PC-9 (cell line): ENCODE data around the gene DCDC2B. TPM values are rescaled to one million over a fixed set of nuclear protein-coding genes. Genes with fewer than 3 reads are reported as not detected.

ENCODE experiments used
- BruUV-seq: library from RNA; stranded (reverse); fragments of 400-500 nt; replicated peaks from 2 replicates; lab custom pipeline; 2021; lab: Mats Ljungman, UMichigan
- CTCF ChIA-PET: fragments of 300-600 bp; sonication (Branson Sonifier 250); formaldehyde crosslinking; loops from one replicate; lab custom pipeline; 2022; ENCODE audit warnings: antibody characterized with exemption; lab: Charles Lee
- POLR2A ChIA-PET: fragments of 300-600 bp; sonication (Branson Sonifier 250); formaldehyde crosslinking; loops from one replicate; lab custom pipeline; 2022; ENCODE audit warnings: antibody characterized with exemption; ENCODE audit not compliant: unreplicated experiment; lab: Charles Lee
- DNase-seq, 2 experiments: peaks; one replicate each; pipeline versions ENCODE4 v3.0.0 to v3.0.0-alpha.2; 2015 to 2022; ENCODE audit warnings: mixed read lengths in 1 of 2
- H2AFZ ChIP-seq: fragments of 200-600 bp; sonication (generic); 2 replicates; pipeline ENCODE4 v1.8.1; 2017; ENCODE audit warnings: antibody characterized with exemption
- H3F3A ChIP-seq: fragments of 200-600 bp; sonication (generic); 2 replicates; pipeline ENCODE4 v1.8.1; 2017; ENCODE audit warnings: antibody characterized with exemption, mild to moderate bottlenecking, low read depth; ENCODE audit not compliant: insufficient read depth
- H3K27ac ChIP-seq: fragments of 200-600 bp; sonication (generic); 2 replicates; pipeline ENCODE4 v1.6.1; 2016; ENCODE audit warnings: mixed run types
- H3K27me3 ChIP-seq: fragments of 200-600 bp; sonication (generic); 2 replicates; pipeline ENCODE4 v1.6.1; 2016; ENCODE audit warnings: low read depth, mixed run types; ENCODE audit not compliant: insufficient read depth
- H3K36me3 ChIP-seq: fragments of 200-600 bp; sonication (generic); 2 replicates; pipeline ENCODE4 v1.6.1; 2016; ENCODE audit warnings: low read depth, mixed run types
- H3K4me1 ChIP-seq: fragments of 200-600 bp; sonication (generic); replicated peaks from 2 replicates; pipeline ENCODE4 v1.6.1; 2016; ENCODE audit warnings: mixed run types; ENCODE audit not compliant: insufficient read depth
- H3K4me2 ChIP-seq: fragments of 200-600 bp; sonication (generic); 2 replicates; pipeline ENCODE4 v1.6.1; 2017; ENCODE audit warnings: mixed run types
- H3K4me3 ChIP-seq: fragments of 200-600 bp; sonication (generic); 2 replicates; pipeline ENCODE4 v1.6.1; 2016; ENCODE audit warnings: mixed run types
- H3K79me2 ChIP-seq: fragments of 200-600 bp; sonication (generic); 2 replicates; pipeline ENCODE4 v1.6.1; 2017; ENCODE audit warnings: low read depth, mixed run types
- H3K9me2 ChIP-seq: fragments of 200-600 bp; sonication (generic); 2 replicates; pipeline ENCODE4 v1.8.1; 2017; ENCODE audit warnings: mild to moderate bottlenecking; ENCODE audit not compliant: insufficient read depth
- H3K9me3 ChIP-seq: fragments of 200-600 bp; sonication (generic); 2 replicates; pipeline ENCODE4 v1.8.1; 2016; ENCODE audit warnings: low read depth; ENCODE audit not compliant: insufficient read depth
- H4K20me1 ChIP-seq: fragments of 200-600 bp; sonication (generic); 2 replicates; pipeline ENCODE4 v1.8.1; 2017; ENCODE audit not compliant: insufficient read depth
- EZH2 ChIP-seq: fragments of 200-600 bp; sonication (generic); IDR thresholded peaks from 2 replicates; pipeline ENCODE4 v1.8.0; 2017; ENCODE audit warnings: antibody characterized with exemption, low read depth
- intact Hi-C: fragments of 100-400 bp; cut with micrococcal nuclease; formaldehyde crosslinking; loops from one replicate; pipeline ENCODE4 v1.10.0; 2022; ENCODE audit not compliant: unreplicated experiment
- total RNA-seq: library from RNA; stranded (reverse); gene quantifications from 2 replicates; pipeline ENCODE4 v1.2.3, GENCODE V29; 2021
- TF ChIP-seq, protein P1 (sequence below): fragments of 200-600 bp; sonication (generic); conservative IDR thresholded peaks from 2 replicates; pipeline ENCODE4 v1.6.1; 2017; ENCODE audit warnings: mixed run types, antibody characterized with exemption, mild to moderate bottlenecking, moderate library complexity

DCDC2B gene
- total RNA-seq, 1 experiment from 2014 or later = not detected

DNA sequence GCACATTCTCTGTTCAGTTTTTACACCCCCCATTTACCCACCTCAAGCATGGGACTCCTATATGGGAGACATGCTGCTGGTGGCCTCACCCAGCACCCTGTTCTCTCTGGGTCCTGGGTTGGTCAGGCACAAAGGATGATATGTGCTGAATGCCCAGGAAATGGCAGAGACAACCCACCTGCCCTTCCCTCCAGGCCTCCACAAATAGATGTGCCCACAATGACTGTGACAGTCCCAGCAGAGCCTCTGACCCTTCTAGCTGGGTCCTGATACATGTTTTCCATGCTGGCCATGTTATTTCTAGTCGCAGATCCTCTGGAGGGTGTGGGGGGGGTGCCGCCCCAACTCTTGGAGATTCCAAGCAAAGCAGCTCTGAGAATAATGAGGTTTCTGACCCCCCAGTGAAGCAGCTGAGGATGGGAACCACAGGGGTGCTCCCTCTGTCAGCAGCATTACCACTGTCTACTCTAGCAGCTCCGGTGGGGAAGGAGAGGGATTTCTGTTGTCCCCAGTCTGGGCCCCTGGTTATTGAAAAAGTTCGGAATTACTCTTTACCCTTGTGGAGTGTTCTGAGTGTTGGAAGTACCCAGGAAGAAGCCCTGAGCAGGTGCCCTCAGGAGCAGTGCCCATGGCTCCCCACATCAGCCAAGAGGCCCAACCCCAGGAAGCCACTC, 9.7 kb upstream of the DCDC2B start:
- no peak overlapping the region for H3K27ac ChIP-seq
- no peaks in the 10 kb centered on the region for H3K9me3 ChIP-seq
- no peak overlapping the region for H2AFZ ChIP-seq
- POLR2A ChIA-PET = interaction anchor here (0.8 kb wide), 1 partner anchor 20 kb away, joined by 11 read pairs; the partner anchor contains the start of gene TXLNA
- CTCF ChIA-PET = no interaction called here
- H3K4me3 ChIP-seq = no peak overlapping the region
- no peak for DNase-seq
- no peaks in the 10 kb centered on the region for H3K27me3 ChIP-seq
- no peaks in the 10 kb centered on the region for H3K4me1 ChIP-seq
- peaks cover 51% of the 10 kb centered on the region for H3F3A ChIP-seq
- H3K36me3 ChIP-seq = peaks cover 11% of the 10 kb centered on the region; the same call in 1 of the 2 replicates
- peaks cover 2% of the 10 kb centered on the region for H4K20me1 ChIP-seq
- H3K4me2 ChIP-seq = no peak overlapping the region
- TF ChIP-seq, protein P1, sequence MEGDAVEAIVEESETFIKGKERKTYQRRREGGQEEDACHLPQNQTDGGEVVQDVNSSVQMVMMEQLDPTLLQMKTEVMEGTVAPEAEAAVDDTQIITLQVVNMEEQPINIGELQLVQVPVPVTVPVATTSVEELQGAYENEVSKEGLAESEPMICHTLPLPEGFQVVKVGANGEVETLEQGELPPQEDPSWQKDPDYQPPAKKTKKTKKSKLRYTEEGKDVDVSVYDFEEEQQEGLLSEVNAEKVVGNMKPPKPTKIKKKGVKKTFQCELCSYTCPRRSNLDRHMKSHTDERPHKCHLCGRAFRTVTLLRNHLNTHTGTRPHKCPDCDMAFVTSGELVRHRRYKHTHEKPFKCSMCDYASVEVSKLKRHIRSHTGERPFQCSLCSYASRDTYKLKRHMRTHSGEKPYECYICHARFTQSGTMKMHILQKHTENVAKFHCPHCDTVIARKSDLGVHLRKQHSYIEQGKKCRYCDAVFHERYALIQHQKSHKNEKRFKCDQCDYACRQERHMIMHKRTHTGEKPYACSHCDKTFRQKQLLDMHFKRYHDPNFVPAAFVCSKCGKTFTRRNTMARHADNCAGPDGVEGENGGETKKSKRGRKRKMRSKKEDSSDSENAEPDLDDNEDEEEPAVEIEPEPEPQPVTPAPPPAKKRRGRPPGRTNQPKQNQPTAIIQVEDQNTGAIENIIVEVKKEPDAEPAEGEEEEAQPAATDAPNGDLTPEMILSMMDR = no peak
- TF ChIP-seq EZH2 = no peak
- BruUV-seq = no TSS peak
- no peaks in the 10 kb centered on the region for H3K79me2 ChIP-seq
- intact Hi-C loops = no loop called here
- H3K9me2 ChIP-seq = no peaks in the 10 kb centered on the region

DNA sequence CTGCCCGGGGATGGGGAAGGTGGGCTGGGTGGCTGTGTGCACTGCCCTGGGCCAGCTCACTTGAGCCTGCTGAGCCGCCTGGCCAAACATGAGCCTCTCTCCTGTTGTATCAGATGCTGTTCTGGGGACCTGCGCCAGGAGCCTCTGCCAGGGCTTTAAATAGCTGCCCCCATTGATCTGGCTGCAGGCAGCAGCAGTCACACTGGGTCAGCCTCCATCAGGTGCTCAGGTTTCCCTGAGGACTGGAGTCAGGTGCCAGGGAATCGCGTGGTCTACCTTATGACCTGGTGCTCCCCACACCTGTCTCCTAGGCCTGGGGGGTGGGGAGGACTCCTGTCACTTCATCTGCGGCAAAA, 9.2 kb upstream of the DCDC2B start:
- Histone ChIP-seq H3K36me3 (peaks cover 11% of the 10 kb centered on the region; the same call in 1 of the 2 replicates), H3K27ac (no peak overlapping the region), H4K20me1 (peaks cover 2% of the 10 kb centered on the region), H2AFZ (no peak overlapping the region), H3K9me2 (no peaks in the 10 kb centered on the region), H3K4me2 (peak overlapping the region; percentile 80; the same call in 1 of the 2 replicates), H3K4me1 (0 out of 2 replicates have a peak, but pooled peaks cover under 1% of the 10 kb centered on the region), H3F3A (peaks cover 56% of the 10 kb centered on the region), H3K4me3 (no peak overlapping the region), H3K9me3 (no peaks in the 10 kb centered on the region), H3K27me3 (no peaks in the 10 kb centered on the region), H3K79me2 (no peaks in the 10 kb centered on the region)
- TF ChIP-seq, protein P1 = no peak
- TF ChIP-seq EZH2 = no peak
- ChIA-PET POLR2A (interaction anchor here (0.6 to 0.8 kb wide), 2 partner anchors 20 to 1447 kb away, joined by 4 to 11 read pairs; partner anchors contain the start of gene TXLNA), CTCF (interaction anchor here (1.0 kb wide), 1 partner anchor 122 kb away, joined by 3 read pairs; no protein-coding TSS in a partner anchor)
- BruUV-seq = no TSS peak
- intact Hi-C loops = no loop called here
- no peak for DNase-seq

DNA sequence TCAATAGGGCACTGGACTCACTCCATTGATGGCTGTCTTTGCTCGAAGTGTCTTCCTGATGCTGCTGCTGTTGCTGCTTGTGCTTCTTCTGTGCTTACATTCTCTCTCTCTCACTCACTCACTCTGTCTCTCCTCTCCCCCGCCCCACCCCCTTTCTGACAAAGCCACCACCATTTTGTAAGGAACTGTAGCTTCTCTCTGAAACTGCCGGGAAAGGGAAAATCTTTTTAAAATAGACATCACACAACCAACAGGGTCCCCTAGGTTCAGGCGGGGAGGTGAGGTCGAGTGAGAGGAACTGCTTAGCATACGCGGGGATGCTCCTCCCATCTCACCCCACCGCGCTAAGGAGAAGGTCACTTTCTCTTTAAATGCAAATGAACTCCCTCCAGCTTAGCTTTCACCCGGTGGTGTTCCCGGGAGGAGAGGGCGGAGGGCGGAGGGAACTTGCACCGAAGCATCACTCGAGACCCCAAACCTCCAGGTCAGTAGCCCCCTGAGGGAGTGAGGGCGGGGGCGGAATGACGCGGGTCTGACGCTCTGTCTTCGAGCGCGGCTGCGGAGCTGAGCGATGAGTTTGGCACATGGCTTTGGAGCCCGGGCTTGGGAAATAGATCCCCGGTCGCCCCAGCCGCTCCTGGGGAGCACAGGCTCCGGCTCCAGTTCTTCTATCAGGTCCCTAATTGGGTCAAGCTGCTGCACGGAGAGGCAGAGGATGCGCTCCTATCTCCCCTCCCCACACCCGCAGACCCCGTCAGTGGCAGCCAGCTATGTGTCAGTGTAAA, 8.5 kb upstream of the DCDC2B start, which contains the start of gene CCDC28B:
TSS of gene CCDC28B (plus strand) at position 370 of the 785 bp plus-strand sequence. CDS start 1,341 bp downstream, outside the sequence.
- Histone ChIP-seq H3K4me1 (0 out of 2 replicates have a peak, but pooled peaks cover 6% of the 10 kb centered on the region), H3K27me3 (no peaks in the 10 kb centered on the region), H2AFZ (peak within 1 kb of the TSS; percentile 63; the same call in 1 of the 2 replicates), H3K9me2 (no peaks in the 10 kb centered on the region), H3K4me3 (peak within 1 kb of the TSS; percentile 51; the same call in 1 of the 2 replicates), H3K9me3 (no peaks in the 10 kb centered on the region), H3K4me2 (peak within 1 kb of the TSS; percentile 80), H3F3A (peaks cover 57% of the 10 kb centered on the region), H3K36me3 (peaks cover 11% of the 10 kb centered on the region; the same call in 1 of the 2 replicates), H4K20me1 (peaks cover 2% of the 10 kb centered on the region), H3K79me2 (no peaks in the 10 kb centered on the region), H3K27ac (no peak within 1 kb of the TSS)
- no peak for TF ChIP-seq EZH2
- TF ChIP-seq, protein P1 = no peak
- CTCF ChIA-PET = interaction anchor here (0.5 to 1.0 kb wide), 2 partner anchors 62 to 121 kb away, joined by 3 to 4 read pairs; no protein-coding TSS in a partner anchor
- POLR2A ChIA-PET = interaction anchor here (0.6 to 0.7 kb wide), 3 partner anchors 136 to 1448 kb away, joined by 3 to 4 read pairs (median 3); partner anchors contain the start of gene MARCKSL1
- intact Hi-C loops = no loop called here
- peak in 1 of 2 experiments; percentile 41 for DNase-seq
- no TSS peak for BruUV-seq
